Measurements from ENCODE around the gene ZCCHC7. TPM values are rescaled to one million over a fixed set of nuclear protein-coding genes. Genes with fewer than 3 reads are reported as not detected.

ZCCHC7 gene
- total RNA-seq, 1 donor from 2014 or later, result 26.9 TPM

GRCh38 chr9:37281541-37281940 lies 161.2 kb downstream of the ZCCHC7 start:
- no peak overlapping the region for H3K4me3 ChIP-seq (ENCODE audit: low read depth, low read length)
- no peaks in the 10 kb centered on the region for H3K36me3 ChIP-seq (ENCODE audit: control insufficient read depth, insufficient read depth, low read length)
- no peak for TF ChIP-seq CTCF (IDR thresholded peaks at IDR 0.05; ENCODE audit: insufficient read depth, low read length, severe bottlenecking)
- H3K27me3 ChIP-seq (ENCODE audit: control insufficient read depth, insufficient read depth, low read length), result no peaks in the 10 kb centered on the region
- DNase-seq (ENCODE audit: low read depth), result no peak
- FAIRE-seq, result no peak

DNA sequence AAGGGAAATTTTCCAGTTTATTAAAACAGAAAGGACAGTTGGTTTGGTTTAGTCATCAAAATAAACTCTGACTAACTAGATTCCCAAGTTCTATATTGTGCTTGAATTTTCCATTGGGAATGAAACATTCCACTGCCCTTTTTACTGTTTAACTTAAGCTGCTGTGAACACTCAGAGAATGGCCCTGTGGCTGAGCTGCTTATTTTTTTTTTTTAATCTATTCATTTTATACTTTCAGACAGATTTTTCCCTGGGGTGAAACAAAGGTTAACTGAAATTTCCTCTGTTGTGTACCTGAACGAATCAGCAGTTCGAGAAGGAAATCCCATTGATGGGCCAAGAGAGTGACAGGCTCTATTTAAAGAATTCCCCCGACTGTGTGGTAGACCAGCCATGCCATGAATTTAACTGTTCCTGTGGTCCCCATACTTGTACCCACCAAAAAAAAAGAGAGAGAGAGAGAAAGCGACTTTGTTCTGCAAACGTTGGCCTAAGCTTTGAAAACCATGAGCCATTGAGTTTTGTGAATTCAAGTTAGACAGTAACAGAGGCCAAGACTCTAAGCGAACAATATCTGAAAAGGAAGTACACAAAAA lies 163.5 kb downstream of the ZCCHC7 start:
- FAIRE-seq (no peak), DNase-seq (ENCODE audit: low read depth) (peak; percentile 62)
- no peak for TF ChIP-seq CTCF (IDR thresholded peaks at IDR 0.05; ENCODE audit: insufficient read depth, low read length, severe bottlenecking)
- Histone ChIP-seq H3K27me3 (ENCODE audit: control insufficient read depth, insufficient read depth, low read length) (no peaks in the 10 kb centered on the region), H3K4me3 (ENCODE audit: low read depth, low read length) (no peak overlapping the region), H3K36me3 (ENCODE audit: control insufficient read depth, insufficient read depth, low read length) (no peaks in the 10 kb centered on the region)

- DNase-seq (ENCODE audit: low read depth) (no peak), FAIRE-seq (no peak)
- Histone ChIP-seq H3K36me3 (ENCODE audit: control insufficient read depth, insufficient read depth, low read length) (no peaks in the 10 kb centered on the region), H3K27me3 (ENCODE audit: control insufficient read depth, insufficient read depth, low read length) (no peaks in the 10 kb centered on the region), H3K4me3 (ENCODE audit: low read depth, low read length) (no peak overlapping the region)
- TF ChIP-seq CTCF (IDR thresholded peaks at IDR 0.05; ENCODE audit: insufficient read depth, low read length, severe bottlenecking), result no peak
Measured at GRCh38 chr9:37284636-37285035, 164.3 kb downstream of the ZCCHC7 start.

GRCh38 chr9:37286530-37287175 lies 166.3 kb downstream of the ZCCHC7 start:
- DNase-seq (ENCODE audit: low read depth), result no peak
- H3K36me3 ChIP-seq (ENCODE audit: control insufficient read depth, insufficient read depth, low read length), result no peaks in the 10 kb centered on the region
- H3K4me3 ChIP-seq (ENCODE audit: low read depth, low read length), result no peak overlapping the region
- FAIRE-seq, result no peak
- TF ChIP-seq CTCF (IDR thresholded peaks at IDR 0.05; ENCODE audit: insufficient read depth, low read length, severe bottlenecking), result no peak
- H3K27me3 ChIP-seq (ENCODE audit: control insufficient read depth, insufficient read depth, low read length), result no peaks in the 10 kb centered on the region

GRCh38 chr9:37287317-37287716 lies 166.9 kb downstream of the ZCCHC7 start:
- Histone ChIP-seq H3K4me3 (ENCODE audit: low read depth, low read length) (no peak overlapping the region), H3K27me3 (ENCODE audit: control insufficient read depth, insufficient read depth, low read length) (no peaks in the 10 kb centered on the region), H3K36me3 (ENCODE audit: control insufficient read depth, insufficient read depth, low read length) (no peaks in the 10 kb centered on the region)
- DNase-seq (ENCODE audit: low read depth) (no peak), FAIRE-seq (no peak)
- no peak for TF ChIP-seq CTCF (IDR thresholded peaks at IDR 0.05; ENCODE audit: insufficient read depth, low read length, severe bottlenecking)

DNA sequence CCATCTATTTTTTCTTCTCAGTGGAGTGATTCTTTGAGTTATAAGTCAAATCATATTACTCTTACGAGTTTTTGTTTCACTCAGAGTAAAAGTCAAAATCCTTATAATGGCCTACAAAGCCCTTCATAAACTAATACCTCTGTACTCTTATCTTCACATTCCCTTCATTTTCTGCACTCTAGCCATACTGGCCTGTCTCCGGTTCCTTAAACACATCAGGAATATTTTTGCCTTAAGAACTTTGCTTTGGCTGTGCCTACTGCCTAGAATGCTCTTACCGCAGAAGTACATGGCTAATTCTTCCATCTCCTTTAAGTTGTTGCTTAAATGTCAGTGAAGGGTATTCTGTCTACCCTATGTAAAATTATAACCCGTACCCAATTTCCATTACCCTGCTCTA lies 169.3 kb downstream of the ZCCHC7 start:
- Histone ChIP-seq H3K36me3 (ENCODE audit: control insufficient read depth, insufficient read depth, low read length) (no peaks in the 10 kb centered on the region), H3K27me3 (ENCODE audit: control insufficient read depth, insufficient read depth, low read length) (no peaks in the 10 kb centered on the region), H3K4me3 (ENCODE audit: low read depth, low read length) (no peak overlapping the region)
- TF ChIP-seq CTCF (IDR thresholded peaks at IDR 0.05; ENCODE audit: insufficient read depth, low read length, severe bottlenecking), result no peak
- no peak for DNase-seq (ENCODE audit: low read depth)
- no peak for FAIRE-seq
